GM18505 (cell line): ENCODE measurements around the gene MAD1L1.

Source experiments
- ATAC-seq: cut with Tn5 transposase; IDR thresholded peaks from one replicate; pipeline ENCODE4 v1.9.1; 2021; ENCODE audit not compliant: unreplicated experiment
- POLR2A ChIP-seq: IDR thresholded peaks from 4 replicates; pipeline ENCODE4 v1.6.1; 2011; ENCODE audit warnings: borderline replicate concordance; ENCODE audit not compliant: insufficient read depth, insufficient read length; ENCODE audit errors: extremely low read depth

The MAD1L1 gene

GRCh38 chr7:2148814-2149213, 83.9 kb downstream of the MAD1L1 start:
- no peak for ATAC-seq

GRCh38 chr7:2148189-2148588, 84.6 kb downstream of the MAD1L1 start:
- ATAC-seq, result no peak
- no peak for TF ChIP-seq POLR2A

More at GRCh38 chr7:2148814-2149213, 83.9 kb downstream of the MAD1L1 start:
- no peak for TF ChIP-seq POLR2A

GRCh38 chr7:2146676-2147472, 85.9 kb downstream of the MAD1L1 start:
- no peak for TF ChIP-seq POLR2A
- no peak for ATAC-seq

- TF ChIP-seq POLR2A, result no peak
- no peak for ATAC-seq
Observed at GRCh38 chr7:2145835-2146580, 86.7 kb downstream of the MAD1L1 start.

GRCh38 chr7:2144926-2145325, 87.8 kb downstream of the MAD1L1 start:
- ATAC-seq, result no peak
- no peak for TF ChIP-seq POLR2A

GRCh38 chr7:2143981-2144595, 88.7 kb downstream of the MAD1L1 start:
- no peak for ATAC-seq
- no peak for TF ChIP-seq POLR2A

- no peak for ATAC-seq
- TF ChIP-seq POLR2A, result no peak
Observed at GRCh38 chr7:2143450-2143849, 89.3 kb downstream of the MAD1L1 start.

GRCh38 chr7:2142386-2142785, 90.4 kb downstream of the MAD1L1 start:
- TF ChIP-seq POLR2A, result no peak
- ATAC-seq, result no peak

- TF ChIP-seq POLR2A, result no peak
- no peak for ATAC-seq
Observed at GRCh38 chr7:2141651-2142050, 91.1 kb downstream of the MAD1L1 start.

- TF ChIP-seq POLR2A, result no peak
- ATAC-seq, result no peak
Observed at GRCh38 chr7:2141021-2141410, 91.7 kb downstream of the MAD1L1 start.

GRCh38 chr7:2140216-2141020, 92.3 kb downstream of the MAD1L1 start:
- no peak for ATAC-seq
- no peak for TF ChIP-seq POLR2A

- no peak for TF ChIP-seq POLR2A
- no peak for ATAC-seq
Observed at GRCh38 chr7:2139004-2139699, 93.6 kb downstream of the MAD1L1 start.
